Dedifferentiated amniotic fluid mesenchymal stem cell (primary cell): ENCODE results near the gene PLOD2.

Experiments
- DNase-seq: peaks from one replicate; pipeline ENCODE4 v3.0.0-alpha.2; 2016; ENCODE audit errors: extremely low spot score

Gene PLOD2

DNA sequence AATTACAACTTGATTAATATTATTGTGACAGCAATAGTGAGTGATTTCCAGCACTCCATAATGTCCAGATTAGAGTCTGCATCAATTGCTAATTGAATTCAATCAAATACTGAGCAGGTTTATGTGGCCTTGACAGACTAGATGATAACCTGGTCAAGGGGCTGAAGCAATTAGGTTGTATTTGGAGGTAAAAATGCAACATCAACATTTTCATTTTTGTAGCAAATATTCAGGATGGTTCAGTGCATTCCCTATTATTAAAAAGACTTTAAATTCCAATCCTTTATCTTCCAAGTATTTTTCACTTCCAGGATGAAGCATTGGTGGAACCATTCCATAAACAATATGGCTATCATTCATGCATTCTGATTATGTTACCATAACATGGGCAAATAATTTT lies 120.4 kb downstream of the PLOD2 start:
- DNase-seq, result no peak

DNA sequence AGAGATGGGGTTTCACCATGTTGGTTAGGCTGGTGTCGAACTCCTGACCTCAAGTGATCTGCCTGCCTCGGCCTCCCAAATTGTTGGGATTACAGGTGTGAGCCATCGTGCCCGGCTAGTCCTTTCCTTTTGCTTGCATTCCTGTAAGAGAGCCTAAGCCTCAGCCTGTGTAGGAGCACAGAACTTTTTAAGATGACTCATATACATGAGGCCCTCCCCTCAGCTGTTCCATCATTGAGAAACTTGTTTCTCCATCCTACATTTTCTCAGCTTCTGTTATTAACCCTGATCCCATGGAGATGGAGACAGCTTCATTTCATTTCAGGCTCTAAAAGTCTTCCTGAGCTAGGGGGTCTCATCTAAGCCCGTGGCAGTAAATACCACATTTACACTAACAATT lies 123.3 kb downstream of the PLOD2 start:
- DNase-seq, result no peak

DNA sequence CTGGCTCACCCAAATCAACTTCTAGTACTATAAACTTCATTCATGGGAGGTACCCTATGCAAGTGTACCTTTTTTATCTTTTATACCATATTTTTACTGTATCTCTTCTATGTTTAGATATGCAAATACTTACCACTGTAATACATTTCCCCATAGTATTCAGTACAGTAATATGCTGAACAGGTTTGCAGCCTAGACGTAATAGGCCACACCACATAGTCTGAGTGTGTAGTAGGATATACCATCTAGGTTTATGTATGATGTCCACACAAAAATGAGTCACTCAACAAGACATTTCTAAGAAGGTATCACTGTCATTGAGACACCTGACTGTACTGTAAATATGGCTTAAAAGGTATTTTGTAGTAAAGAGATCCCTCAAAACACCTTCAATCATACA lies 124.7 kb downstream of the PLOD2 start:
- DNase-seq, result no peak

DNA sequence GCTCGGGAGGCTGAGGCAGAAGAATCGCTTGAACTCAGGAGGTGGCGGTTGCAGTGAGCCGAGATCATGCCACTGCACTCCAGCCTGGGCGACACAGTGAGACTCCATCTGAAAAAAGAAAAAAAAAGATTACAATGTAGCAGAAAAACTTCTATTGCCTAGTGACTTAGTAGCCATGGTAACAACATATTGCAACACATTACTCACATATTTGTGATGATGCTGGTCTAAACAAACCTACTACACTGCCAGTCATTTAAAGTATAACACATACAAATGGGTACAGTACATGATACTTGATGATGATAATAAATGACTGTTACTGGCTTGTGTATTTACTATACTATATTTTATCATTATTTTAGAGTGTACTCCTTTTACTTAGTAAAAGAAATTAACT lies 125.6 kb downstream of the PLOD2 start:
- DNase-seq, result peak; percentile 56

DNA sequence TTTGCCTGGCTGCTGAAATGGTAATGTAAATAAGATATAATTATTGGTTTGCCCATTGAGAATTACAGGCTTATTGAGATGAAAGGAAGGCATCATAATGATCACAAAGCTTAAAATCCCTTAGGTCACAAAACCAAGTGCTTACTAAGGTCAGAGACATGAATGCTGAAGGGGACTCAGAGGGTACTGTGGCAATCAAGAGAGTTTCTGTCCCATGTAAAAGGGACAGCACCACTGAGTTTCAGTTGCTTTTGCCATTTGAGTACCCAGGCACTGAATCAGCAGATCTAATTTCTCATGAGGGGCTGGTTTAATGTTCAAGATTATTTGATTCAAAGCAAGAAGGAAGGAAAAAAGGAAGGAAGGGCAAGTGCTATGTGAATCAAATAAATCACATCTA lies 127.0 kb downstream of the PLOD2 start:
- DNase-seq, result no peak

DNA sequence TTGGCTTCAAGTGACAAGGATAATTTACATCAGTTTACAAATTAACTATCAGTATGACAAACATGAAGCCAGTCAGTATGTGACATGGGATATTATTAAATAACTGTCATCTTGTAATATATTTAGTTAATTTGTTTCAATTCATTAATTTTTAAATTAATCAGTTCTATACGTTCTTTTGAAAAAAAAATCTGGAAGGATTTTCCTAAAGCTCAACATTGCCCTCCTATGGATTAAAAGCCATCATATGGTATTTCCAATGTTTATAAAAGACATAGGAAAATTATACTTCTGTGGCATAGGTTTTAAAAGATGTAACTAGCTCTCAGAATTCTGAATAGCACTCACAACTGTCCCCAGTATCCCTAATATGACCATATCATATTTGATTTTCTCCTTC lies 134.4 kb downstream of the PLOD2 start:
- DNase-seq, result no peak

DNA sequence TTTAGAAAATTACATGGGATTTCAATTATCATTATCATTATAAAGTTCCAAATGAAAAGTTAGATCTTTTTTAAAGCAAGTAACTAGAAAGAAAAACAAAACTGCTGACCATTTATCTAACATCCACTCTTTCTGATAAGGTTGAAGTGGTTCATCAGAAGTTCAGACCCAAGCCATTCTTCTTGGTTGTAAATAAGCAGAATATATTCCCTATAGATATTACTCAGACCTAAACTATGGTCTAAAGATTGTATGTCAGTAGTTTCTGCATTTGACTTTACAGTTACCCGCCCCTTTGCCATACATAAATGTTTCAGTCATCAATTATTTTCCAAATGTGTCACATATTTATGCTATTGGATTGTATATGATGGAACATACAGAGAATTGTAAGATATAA lies 136.7 kb downstream of the PLOD2 start:
- no peak for DNase-seq

DNA sequence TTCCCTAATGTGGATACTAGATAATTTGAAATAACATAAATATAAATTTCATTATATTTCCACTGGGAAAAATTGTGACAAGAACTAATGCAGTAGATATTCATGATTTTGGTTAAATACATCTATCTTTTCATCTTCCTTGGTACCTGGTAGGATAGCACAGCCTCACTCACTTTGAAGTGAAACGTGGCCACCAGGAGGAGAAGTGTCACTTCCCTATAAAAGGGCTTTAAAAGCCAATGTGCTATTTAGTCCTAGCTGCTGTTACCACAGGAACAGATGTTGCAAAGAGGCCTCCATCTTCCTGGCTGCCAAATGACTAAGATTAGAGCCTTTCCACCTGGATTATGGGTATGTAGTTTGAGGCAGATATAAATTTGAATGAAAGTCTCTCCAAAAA lies 140.0 kb downstream of the PLOD2 start:
- DNase-seq, result no peak

DNA sequence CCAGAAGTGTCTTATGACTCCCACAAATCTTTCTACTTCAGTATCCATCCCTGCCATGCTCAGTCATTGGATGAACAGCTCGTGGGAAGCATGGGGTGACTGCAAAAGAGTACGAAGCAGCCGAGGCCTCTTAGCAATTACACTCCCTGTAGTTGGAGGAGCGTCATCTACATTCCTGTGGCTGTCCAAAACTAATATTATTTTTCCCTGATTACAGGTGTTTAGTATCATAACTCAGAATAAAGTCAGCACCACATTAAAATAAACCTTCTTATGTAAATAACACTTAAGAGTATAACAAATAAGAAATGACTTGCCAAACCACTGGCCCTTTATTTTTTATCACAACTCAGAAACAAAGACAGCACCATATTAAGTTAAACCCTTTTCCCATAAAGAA lies 141.5 kb downstream of the PLOD2 start:
- no peak for DNase-seq
